Eye (tissue), 1 donor: ENCODE results near the gene EMC7.
"Not testable (repeated sequence)": the region's sequence is repeated elsewhere in the genome, so short reads cannot be mapped to it uniquely, and the experiment has no call there.

ENCODE experiments used
- DNase-seq: peaks from one replicate; pipeline ENCODE4 v3.0.0-alpha.2; 2015

EMC7 gene

GRCh38 chr15:34101366-34102174 is at the start of gene EMC7, which contains the start of gene PGBD4:
EMC7 (minus strand) TSS chr15:34101862; CDS start chr15:34101839, 23 bp downstream.
PGBD4 (plus strand) TSS chr15:34102083; CDS start chr15:34102532, 449 bp downstream.
- DNase-seq: peak; percentile 100

GRCh38 chr15:34147371-34148140 is 45.9 kb upstream of the EMC7 start:
- DNase-seq: no peak

- DNase-seq: no peak
These were observed 31.8 kb upstream of the EMC7 start for GRCh38 chr15:34133511-34133910.

GRCh38 chr15:34132881-34133280 is 31.2 kb upstream of the EMC7 start:
- no peak for DNase-seq

- DNase-seq: no peak
These were observed 27.2 kb upstream of the EMC7 start for GRCh38 chr15:34128898-34129297.

GRCh38 chr15:34126522-34126921 is 24.9 kb upstream of the EMC7 start:
- no peak for DNase-seq

- no peak for DNase-seq
These were observed 24.3 kb upstream of the EMC7 start for GRCh38 chr15:34125945-34126344.

- no peak for DNase-seq
These were observed 23.0 kb upstream of the EMC7 start for GRCh38 chr15:34124651-34125050.

- DNase-seq: no peak
These were observed 21.1 kb upstream of the EMC7 start for GRCh38 chr15:34122771-34123183.

- DNase-seq: not testable (repeated sequence)
These were observed 20.1 kb upstream of the EMC7 start for GRCh38 chr15:34121786-34122185.

- DNase-seq: not testable (repeated sequence)
These were observed 18.8 kb upstream of the EMC7 start for GRCh38 chr15:34120420-34120819.

- DNase-seq: no peak
These were observed 17.6 kb upstream of the EMC7 start for GRCh38 chr15:34119291-34119690.

GRCh38 chr15:34116620-34117019 is 15.0 kb upstream of the EMC7 start:
- no peak for DNase-seq

- no peak for DNase-seq
These were observed 13.1 kb upstream of the EMC7 start for GRCh38 chr15:34114739-34115138.

GRCh38 chr15:34114215-34114614 is 12.6 kb upstream of the EMC7 start:
- no peak for DNase-seq

GRCh38 chr15:34111488-34111887 is 9.8 kb upstream of the EMC7 start:
- no peak for DNase-seq

GRCh38 chr15:34109797-34110663 is 8.4 kb upstream of the EMC7 start:
- DNase-seq: peak; percentile 36

- DNase-seq: no peak
These were observed 5.7 kb upstream of the EMC7 start for GRCh38 chr15:34107315-34107714.

GRCh38 chr15:34106423-34106822 is 4.8 kb upstream of the EMC7 start:
- DNase-seq: no peak

- DNase-seq: no peak
These were observed 688 bp upstream of the EMC7 start for GRCh38 chr15:34102175-34102925.

GRCh38 chr15:34099914-34100313 is 1.7 kb downstream of the EMC7 start:
- DNase-seq: no peak

GRCh38 chr15:34085746-34086145 is 15.9 kb downstream of the EMC7 start:
- DNase-seq: no peak
